NCI-H226 (cell line): ENCODE measurements around the gene DFFB.

Experiments
- DNase-seq: peaks from one replicate; pipeline ENCODE4 v3.0.0-alpha.2; 2015

Gene DFFB

GRCh38 chr1:3898994-3899753, 41.9 kb downstream of the DFFB start:
- DNase-seq: no peak

DNA sequence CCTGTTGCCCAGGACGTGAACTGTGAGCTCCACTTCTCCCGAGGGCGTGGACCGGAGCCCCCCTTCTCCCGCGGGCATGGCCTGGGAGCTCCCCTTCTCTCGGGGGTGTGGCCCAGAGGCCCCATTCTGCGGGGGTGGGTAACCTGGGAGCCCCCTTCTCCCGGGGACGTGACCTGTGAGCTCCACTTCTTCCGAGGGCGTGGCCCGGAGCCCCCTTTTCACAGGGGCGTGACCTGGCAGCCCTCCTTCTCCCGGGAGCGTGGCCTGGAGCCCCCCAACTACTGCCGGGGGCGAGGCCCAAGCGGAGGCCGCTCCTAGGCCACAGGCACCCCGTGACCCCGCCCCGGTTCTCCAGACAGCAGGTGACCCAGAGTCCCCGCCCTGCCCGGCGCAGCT, 42.5 kb downstream of the DFFB start:
- peak; percentile 25 for DNase-seq

DNA sequence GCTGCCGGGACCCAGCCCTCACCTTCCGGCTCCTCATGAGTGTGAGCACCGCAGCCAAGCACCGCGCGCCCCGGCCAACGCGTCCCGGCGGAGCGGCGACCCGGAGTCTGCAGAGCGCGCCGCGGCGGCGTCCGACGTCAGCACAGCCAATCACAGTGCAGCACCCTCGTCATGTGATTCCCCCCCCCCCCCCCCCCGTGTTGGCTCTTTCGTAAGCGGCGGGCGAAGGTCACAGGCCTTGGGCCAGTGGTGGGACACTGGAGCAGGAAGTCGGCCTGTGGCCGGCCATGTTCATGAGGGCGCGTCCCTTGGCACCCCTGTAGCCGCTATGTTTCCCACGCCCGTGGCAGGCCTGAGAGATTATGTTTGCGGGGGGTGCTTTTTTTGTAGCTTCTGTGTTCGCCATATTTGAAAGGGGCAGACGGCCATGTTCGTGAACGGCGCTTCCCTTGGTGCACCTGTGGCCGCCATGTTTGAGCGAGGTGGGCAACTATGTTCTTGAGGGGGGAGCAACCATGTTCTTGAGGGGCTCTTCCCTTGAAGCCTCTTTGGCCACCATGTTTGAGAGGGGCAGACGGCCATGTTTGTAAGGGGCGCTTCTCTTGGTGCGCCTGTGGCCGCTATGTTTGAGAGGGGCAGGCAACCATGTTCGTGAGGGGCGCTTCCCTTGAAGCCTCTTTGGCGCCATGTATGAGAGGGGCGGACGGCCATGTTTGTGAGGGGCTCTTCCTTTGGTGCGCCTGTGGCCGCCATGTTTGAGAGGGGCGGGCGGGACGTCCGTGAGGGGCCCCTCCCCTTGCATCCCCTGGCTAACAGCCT, 43.1 kb downstream of the DFFB start, which contains the start of gene C1orf174:
C1orf174 (minus strand) TSS at position 123 of the 819 bp plus-strand sequence; CDS start at position 37, 86 bp downstream.
- peak; percentile 93 for DNase-seq

DNA sequence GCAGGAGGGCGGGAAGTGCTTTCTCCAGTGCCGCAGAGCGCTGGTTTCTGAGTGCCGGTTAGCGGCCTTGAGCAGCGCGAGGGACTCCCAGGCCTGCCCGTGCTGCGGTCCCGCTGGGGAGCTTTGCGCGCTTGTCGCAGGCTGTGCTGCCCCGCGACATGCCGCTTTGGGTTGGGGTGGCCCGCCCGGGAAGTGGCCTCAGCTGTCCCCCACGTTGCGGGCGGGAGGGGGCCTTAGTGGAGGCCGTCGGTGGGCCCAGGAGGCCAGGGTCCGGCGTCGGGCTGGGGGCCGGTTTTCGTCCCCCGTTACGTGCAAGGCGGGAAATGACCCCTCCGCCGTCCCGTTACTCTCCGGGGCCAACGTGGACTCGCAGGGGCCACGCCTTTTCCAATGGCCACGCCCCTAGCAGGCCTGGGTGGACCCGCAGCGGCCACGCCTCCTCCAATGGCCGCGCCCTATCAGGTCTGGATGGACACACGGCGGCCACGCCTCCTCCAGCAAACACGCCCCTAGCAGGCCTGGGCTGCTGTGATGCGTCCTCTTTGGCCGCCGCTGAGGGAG, 43.8 kb downstream of the DFFB start:
- DNase-seq: peak; percentile 87

DNA sequence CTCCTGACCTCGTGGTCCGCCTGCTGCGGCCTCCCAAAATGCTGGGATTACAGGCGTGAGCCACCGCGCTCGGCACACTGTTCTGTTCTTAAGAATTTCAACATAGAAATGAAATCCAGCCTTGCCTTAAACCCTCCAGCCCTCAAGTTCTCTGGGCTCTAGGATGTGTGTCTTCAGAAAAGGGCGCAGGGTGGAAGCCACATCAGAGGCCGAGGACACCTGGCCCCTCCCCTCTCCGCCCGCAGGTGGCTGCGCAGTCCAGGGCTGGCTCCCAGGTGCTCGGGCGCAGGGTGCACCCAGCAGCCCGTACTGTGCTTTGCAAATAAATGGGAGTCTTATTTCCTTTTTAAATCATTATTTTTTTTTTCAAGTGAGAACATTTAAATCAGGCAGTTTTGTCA, 44.8 kb downstream of the DFFB start:
- DNase-seq: no peak

DNA sequence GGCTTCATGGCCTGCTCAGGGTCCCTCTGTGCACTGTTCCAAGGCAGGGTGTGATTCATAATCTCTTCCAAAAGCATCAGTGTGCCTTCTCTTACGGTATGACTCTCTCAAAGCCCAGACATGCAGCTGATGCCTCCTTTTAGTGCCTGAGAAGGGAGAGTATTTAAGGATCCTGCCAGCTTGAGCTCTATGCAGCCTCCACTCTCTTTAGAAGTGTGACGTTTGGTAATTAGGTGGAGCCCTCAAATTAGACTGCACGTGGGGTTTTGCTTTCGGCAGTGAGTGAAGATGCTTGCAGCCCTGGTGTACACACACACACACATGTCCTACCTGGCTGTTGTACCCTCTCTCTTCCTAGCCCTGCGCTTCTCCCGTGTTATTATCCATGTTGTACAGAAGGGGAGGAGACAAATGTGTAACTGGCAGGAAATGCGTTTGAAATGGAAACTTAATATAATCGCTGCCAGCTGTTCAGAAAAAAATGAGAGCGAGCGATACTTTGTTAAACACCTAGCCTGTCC, 45.4 kb downstream of the DFFB start:
- DNase-seq: no peak

DNA sequence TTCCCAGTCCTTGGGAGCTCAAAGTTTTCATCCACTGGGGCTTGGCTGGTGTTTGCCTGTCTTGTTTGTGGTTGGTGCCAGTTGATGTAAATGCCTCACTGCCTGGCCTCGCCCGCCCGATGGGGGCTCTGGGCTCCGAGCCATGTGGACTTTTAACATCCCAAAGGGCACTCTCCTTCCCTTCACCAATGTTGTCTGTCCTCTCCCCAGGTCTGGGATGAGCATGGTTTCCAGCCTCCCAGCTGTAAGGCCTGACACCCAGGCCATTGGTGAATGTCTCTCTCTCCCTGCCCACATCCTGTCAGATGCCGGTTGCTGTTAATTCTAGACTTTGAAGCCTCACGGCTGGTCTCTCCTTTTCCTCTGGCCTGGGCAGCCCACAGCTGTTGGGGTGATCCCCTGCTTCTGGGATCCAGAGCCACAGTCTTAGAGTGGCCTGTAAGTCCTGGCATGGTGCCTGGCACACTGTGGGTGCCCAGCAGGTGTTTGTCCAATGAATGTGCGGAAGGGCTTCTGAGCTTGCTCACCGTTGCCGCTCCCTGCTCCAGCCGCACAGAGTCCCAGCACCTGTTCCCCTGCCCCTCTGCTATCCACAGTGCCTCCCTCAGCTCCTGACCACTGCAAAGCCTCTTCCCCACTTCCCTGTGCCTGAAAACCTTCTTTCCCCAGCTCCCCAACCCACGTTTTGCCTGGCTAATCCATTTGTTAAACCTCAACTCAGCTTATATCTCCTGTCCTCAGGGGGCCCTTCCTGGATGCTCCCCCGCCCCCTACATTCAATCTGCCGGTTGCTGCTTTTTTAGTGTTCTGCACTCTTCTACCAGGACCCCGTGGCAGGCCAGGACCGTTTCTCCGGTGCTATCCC, 46.1 kb downstream of the DFFB start:
- DNase-seq: no peak

DNA sequence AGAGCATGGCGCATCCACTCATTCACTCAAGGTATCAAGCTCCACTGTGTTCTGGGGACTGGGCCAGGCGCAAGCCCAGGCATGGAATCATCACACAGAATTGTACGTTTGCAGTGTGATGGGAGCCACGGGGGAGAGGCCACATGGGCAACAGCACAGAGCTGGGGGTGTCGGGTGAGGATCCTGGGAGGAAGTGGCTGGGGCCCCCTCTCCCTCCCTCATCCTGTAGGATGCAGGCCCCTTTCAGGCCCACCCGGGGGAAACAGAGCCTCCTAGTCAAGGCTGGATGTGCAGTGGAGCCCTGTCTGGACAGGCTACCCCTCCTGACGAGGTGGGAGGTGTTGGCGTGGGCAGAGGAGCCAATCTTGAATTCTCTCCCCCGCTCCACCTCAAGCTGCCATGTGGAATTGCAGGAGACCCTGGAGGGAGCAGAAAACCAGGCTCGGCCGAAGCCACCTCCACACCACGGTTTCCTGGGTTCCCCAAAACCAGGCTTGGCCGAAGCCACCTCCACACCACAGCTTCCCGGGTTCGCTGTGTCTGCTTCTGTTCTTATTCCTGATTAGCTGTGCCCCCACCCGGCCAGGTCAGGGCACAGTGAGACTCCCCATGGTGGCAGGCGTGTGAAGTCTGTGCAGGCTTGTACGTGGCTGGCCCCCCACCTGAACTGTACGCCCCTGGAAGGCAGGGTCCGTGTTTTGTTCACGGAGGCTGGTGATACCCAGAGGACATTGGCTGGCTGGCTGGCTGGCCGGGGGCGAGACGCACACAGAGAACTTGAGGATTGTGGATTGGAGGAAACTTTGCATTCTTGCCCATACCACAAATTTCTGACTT, 46.9 kb downstream of the DFFB start:
- DNase-seq: no peak

GRCh38 chr1:3904843-3905185, 47.5 kb downstream of the DFFB start:
- DNase-seq: no peak

- no peak for DNase-seq
Measured at GRCh38 chr1:3905266-3905952, 48.1 kb downstream of the DFFB start.

DNA sequence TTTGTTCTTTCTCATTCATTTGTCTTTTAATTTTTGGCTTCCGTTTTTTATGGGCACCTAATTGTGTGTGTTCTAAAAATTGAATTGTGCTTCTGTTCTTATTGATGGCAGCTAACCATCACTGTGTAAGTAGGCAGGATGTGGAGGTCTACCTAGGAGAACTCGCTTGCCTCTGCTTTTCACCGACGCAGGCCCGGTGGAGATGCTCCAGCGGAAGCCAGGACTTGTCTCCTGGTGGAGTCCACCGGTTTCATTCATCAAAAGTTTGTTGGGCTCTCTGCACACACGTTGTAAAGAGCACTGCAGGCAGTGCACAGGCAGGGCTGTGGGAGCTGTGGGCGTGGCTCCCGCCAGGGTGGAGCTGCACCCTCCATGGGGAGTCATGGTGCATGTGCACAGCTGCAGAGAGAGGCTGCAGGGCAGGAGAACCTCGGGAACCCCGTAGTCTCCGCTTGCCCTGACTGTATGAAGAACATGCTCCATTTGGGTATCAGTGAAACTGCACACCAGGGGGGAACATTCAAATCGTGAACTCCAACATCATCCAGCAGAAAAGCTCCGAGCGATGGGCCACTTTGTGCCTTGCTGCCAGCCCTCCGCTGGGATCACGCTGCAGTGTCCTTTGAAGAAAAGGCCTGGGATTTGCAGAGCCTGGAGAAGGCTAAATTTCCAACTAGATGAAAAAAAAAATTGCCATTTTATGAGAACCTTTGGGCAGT, 48.8 kb downstream of the DFFB start:
- DNase-seq: no peak

- DNase-seq: no peak
Measured at GRCh38 chr1:3906672-3907020, 49.4 kb downstream of the DFFB start.

DNA sequence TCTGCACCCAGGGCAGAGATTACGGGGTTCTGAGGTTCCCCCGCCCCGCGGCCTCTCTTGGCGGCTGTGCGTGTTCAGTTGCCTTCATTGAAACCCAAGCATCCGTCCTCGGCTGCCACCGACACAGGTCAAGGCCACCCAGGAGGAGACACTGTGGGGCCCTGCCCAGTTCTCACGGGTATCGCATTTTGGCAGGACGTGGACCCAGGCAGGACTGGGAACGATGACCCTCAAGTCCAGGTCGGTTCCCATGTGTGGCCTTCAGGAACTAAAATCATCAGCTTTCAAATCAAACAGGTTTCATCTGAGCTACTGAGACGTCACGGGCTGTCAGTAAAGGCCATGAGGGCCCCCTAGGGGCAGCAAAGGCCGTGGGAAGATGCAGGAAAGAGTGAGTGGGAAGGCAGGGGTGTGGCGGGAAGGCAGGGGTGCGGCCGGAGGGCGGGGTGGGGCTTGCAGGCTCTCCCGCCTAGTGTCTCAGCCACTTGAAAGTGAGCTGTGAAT, 49.8 kb downstream of the DFFB start:
- DNase-seq: no peak

- no peak for DNase-seq
Measured at GRCh38 chr1:3907621-3908165, 50.4 kb downstream of the DFFB start.

DNA sequence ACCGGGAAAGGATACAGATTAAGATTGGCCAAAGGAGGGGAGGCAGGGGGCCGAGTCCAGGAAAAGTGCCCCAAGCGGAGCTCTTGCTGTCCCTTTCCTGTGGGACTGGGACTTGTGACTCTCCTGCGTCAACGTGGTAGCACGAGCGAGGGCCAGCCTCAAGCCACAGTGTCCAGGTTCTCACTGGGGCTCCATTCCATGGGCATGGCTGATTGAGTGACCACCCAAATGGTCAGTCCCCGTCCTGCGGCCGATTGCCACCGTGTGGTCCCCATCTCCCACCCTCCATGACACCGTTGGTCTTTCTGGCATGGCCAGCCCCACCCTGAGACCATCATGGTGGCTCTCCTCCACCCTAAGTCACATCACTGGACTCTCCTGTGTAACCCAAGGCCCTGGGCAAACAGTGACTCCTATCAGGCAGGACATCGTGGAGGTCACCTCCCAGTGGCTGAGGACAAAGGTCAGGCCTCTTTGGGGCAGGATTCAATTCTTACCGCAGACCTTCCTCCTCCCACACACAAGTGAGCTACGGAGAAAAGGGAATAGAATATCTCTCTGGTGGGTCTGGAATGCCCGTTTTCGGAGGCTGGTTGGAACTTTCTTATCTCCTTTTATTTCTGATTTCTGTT, 51.7 kb downstream of the DFFB start:
- no peak for DNase-seq

GRCh38 chr1:3909615-3910014, 52.3 kb downstream of the DFFB start:
- DNase-seq: no peak

DNA sequence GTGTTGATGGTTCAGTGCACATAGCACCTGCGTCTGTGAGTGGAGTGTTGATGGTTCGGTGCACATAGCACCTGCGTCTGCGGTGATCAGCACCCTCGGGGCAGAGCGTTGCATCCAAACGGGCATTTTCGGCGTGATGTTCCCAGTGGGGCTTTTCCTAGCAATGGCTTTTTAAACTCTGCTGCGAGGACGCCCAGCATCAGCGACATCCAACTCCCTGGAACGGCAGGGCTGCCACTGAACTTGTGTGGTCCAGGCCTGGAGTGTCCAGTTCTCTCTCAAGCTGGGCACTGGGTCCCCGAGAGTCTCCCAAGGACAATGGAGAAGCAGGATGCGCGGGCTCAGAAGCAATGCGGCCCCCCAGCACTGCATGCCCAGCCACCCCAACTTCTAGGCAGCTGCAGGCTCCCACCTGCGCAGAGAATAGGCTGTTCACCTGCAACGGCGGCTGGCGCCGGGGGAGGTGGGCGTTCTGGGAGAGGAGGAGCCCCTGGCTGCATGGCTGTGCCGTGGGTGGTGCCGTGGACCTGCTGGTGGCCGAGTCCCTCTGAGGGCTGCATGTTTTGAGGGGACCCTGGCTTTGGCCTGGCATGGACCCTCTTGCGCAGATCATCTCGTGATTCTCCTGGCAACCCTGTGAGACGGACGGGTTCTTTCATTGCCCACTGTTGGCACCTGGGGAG, 52.9 kb downstream of the DFFB start:
- no peak for DNase-seq

GRCh38 chr1:3910857-3911845, 53.9 kb downstream of the DFFB start:
- DNase-seq: peak; percentile 39
